Occipital lobe (tissue), 2 donors: ENCODE data around the gene PITX2. TPM values are rescaled to one million over a fixed set of nuclear protein-coding genes. Genes with fewer than 3 reads are reported as not detected.

Experiments used
- DNase-seq: peaks from one replicate; lab custom pipeline; 2025; lab: John Stamatoyannopoulos, UW
- total RNA-seq: library from RNA; depleted of rRNA; stranded (reverse); fragments of >200 nt; gene quantifications from one replicate; pipeline ENCODE4 v1.2.3, GENCODE V29; 2014

PITX2 gene
- total RNA-seq, 1 donor from 2014 or later: not detected

DNA sequence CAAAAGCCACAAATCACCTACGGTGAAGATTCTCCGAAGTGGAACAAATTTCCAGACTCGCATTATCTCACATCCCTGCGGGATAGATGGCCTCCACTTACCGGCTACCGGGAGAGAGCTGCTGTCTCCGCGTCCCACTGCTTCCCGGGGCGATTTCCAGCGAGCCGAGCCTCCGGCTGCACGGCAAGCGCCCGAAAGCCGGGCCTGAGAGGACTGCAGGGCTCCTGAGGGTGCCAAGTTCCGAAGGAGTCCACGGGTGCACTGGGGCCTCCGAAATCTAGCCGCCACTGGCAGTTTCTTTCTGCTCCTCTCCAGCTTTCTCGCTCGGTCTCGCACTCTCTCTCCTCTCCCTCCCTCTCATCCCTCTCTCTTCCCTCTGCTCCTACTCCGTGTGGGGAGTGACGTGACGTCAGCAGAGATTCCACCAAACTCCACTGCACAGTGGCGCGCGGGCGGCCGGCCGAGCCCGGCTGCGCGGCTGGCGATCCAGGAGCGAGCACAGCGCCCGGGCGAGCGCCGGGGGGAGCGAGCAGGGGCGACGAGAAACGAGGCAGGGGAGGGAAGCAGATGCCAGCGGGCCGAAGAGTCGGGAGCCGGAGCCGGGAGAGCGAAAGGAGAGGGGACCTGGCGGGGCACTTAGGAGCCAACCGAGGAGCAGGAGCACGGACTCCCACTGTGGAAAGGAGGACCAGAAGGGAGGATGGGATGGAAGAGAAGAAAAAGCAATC, 14.0 kb upstream of the PITX2 start:
- no peak for DNase-seq

GRCh38 chr4:110636171-110636679, 13.3 kb upstream of the PITX2 start:
- no peak for DNase-seq

DNA sequence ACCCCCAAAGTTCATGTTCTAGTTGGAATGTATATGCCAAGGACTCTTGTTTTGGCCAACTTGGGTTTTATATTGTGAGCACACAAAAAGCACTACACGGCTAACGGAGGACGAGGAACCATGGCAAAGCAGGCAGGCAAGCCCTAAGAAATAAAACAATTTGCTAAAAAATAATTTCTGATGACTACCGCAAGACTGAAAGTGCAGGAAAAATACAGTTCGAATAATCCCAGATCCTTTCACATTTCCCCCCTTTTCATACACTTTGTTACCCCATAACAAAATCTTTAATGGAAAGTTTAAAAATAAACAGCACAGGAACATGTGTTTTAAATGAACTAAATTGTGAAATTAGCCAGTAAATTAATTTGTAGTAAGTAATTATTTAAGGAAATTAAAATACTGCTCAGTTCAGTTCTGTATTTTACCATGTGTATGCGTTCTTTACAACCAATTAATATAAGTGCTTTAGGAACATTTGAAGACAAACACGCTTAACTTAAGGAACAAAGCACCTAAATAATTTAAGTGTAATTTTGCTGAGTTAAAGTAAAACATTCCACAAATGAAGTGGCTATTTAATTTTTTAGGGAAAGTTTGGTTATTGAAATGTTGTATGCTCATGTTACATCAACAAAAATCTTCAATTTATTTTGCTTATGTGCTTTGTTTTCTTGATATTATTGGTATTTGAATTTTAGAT, 12.4 kb upstream of the PITX2 start:
- no peak for DNase-seq

GRCh38 chr4:110634350-110635162, 11.7 kb upstream of the PITX2 start:
- no peak for DNase-seq

GRCh38 chr4:110633358-110634341, 10.8 kb upstream of the PITX2 start:
- DNase-seq: no peak

DNA sequence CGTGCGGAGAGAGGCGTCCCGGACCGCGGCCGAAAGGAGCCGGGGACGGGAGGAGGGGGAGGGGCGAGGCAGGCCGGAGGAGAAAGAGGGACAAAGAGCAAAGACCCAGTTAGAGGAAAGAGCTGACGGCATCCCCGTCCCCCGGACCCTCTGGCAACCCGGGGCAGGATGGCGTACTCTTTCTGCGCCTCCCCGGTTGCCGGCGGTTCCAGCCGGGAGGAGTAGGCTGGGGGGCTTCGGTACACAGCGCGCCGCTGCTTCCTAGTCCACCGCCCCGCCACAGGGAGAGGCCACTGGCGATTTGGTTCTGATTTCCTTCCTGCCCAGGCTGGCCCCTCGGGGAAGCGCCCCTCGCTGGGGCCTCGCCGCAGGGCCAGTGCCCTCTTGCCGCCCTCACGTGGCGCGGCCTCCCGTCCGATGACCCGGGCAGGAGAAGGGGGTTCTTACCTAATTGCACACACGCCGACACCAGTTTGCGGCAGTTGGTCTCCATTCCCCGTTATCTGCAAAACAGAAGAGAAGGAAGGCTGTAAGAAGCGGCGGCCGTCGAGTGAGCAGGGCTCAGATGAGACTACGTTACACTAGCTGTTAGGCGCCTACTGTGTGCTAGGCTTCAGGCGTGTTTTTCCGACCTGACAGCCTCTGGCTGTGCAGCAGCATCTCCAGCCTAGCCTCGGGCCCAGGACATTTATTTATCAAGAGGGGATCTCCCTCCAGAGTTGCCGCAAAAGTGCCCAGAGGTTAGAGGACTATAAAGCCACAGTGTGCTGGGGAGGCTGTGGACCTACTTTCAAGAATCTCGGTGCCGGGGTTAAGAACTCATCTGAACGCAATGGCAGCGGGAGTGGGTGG, 9.9 kb upstream of the PITX2 start:
- DNase-seq: no peak

DNA sequence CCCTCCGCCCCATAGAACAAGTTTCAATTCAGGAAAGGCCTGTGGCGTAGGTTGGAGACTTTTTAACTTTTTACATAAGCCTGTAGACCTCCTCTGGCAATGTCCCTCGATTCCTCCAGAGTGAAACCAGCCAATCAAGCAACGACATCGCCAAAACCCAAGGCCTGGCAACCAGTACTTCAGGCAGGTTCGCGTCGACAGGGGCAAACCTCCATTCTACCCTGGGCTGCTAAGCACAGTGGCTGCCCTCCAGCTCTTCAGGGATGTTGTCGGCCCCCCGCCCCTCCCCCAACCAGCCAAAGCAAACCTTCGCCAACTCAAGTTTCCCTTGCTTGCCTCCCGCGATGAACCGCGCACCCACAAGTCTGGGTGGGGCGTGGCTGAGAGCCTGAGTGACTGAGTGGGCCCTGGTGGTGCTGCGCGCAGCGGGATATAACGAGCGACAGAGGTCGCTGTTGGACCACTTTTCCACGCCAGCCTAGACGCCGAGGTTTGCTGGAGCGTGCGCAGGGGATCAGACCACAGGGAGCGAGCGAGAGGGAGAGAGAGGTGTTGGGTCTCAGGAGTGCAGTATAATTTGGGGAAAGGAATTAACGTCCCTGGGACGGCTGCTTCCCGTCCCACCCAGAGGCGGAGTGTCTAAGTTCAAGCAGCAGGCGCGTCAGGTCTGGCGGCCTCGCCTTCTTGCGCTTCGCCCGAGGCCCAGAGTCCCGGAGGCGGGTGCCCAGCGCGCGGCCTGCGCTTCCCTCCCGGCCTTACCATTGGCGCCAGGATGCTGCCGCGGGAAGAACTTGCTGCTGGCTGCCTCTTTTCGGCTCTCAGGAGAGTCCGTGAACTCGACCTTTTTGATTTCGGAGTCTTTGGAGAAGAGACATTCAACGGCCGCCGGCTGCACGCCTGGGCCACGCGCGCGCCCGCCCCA, 9.0 kb upstream of the PITX2 start:
- DNase-seq: peak; percentile 21

- no peak for DNase-seq
Observed at GRCh38 chr4:110630688-110631402, 8.0 kb upstream of the PITX2 start.

GRCh38 chr4:110629780-110630687, 7.2 kb upstream of the PITX2 start:
- DNase-seq: no peak

- DNase-seq: no peak
Observed at GRCh38 chr4:110629214-110629754, 6.4 kb upstream of the PITX2 start.

DNA sequence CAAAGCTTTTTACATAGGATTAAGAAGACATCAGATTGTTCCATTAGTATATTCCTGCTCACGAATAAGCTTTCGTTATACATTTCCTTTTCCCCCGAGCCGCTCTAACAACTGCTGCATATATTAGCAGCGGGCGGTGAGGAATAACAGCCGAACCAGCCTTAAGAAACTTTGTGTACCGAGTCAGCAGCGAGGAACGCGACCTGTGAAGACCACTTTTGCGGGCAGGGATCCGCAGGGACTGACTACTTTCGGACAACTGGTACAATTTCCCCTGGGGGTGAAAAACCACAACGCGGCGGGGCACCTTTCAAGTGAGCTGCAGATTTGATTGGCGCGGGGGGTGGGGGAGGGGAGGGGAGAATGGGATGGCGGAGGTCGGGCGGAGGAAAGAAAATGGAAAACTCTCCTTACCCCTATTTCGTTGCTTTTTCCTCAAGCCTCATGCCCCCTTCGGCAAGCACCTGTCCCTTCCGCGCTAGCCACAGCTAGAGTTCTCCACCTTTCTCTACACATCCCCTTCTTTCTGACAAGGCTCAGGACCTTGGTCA, 5.9 kb upstream of the PITX2 start:
- no peak for DNase-seq

- DNase-seq: no peak
Observed at GRCh38 chr4:110627977-110628662, 5.2 kb upstream of the PITX2 start.

- no peak for DNase-seq
Observed at GRCh38 chr4:110626532-110627153, 3.8 kb upstream of the PITX2 start.

DNA sequence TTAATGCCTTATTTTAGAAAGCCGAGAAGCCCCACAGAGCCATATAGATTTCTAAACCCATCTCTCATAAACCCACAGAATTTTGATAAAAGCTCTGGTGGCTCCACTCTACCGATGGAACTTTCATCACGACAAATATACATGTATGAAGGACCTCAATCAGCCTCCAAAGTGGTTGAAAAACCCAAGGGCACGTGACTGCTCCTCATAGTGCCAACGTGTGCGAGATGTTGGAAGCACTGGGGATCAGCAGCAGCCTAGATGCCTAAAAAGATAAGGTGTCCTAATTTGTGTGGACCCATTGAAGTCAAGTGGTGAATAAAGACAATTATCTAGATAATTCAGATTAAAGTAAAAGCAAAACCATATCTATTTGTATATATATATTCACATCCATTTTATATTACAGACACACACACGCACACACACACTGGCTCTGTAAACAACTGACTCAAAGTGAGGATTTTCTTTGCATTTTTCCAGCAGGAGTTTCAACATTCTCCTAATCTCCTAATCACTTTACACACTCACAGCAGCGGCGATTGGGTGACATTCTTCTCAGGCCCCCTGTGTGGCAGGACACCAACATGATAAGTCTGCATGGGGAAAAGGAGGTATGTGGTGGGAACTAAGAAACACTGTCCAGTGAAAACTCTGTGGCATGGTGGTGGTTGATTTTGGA, 2.8 kb upstream of the PITX2 start:
- no peak for DNase-seq
